ENCODE measurements around the gene PHF2. TPM values are rescaled to one million over a fixed set of nuclear protein-coding genes. Genes with fewer than 3 reads are reported as not detected.
A peak's percentile ranks its signal among the peaks of the same experiment; 100 is the strongest.

PHF2 gene
- total RNA-seq, 1 donor from 2014 or later: 27.7 TPM

DNA sequence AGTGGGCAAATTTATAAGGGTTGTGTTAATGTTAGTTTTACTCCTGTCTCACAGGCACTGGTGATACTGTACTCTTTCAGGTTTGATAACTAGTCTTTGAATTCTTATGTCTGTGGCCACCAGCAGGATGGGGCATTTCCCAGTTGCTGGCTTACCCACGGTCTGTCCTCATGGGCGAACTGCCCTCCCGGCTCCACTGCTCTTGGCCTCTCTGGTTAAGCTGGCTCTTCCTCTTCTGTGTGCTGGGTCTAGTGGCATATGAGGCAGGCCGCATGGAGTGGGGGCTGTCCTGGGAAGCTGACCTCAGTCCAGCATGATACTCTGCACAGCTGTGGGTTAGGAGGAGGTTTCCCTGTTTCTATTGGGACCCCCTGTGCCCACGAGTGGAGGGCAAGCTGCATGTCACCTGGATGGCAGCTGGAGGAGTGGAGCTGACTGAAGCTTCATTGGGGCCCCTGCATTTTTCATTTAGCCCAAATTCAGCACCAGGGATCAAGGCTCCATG is 19.5 kb downstream of the PHF2 start:
- intact Hi-C loops (cut with DNase I): no loop called here
- Histone ChIP-seq H3K9me3 (no peaks in the 10 kb centered on the region), H3K27ac (no peak overlapping the region), H3K4me1 (peaks cover 73% of the 10 kb centered on the region), H3K36me3 (no peaks in the 10 kb centered on the region), H3K27me3 (no peaks in the 10 kb centered on the region), H3K4me3 (no peak overlapping the region)
- peak; percentile 52 to 58 for DNase-seq (ENCODE audit: extremely low spot score in 2 of 2)
- TF ChIP-seq POLR2AphosphoS5 (IDR thresholded peaks at IDR 0.05; ENCODE audit: insufficient read depth in 1 of 2, low read depth in 1 of 2) (no peak), CTCF (IDR thresholded peaks at IDR 0.05) (no peak), POLR2A (IDR thresholded peaks at IDR 0.05) (no peak)

DNA sequence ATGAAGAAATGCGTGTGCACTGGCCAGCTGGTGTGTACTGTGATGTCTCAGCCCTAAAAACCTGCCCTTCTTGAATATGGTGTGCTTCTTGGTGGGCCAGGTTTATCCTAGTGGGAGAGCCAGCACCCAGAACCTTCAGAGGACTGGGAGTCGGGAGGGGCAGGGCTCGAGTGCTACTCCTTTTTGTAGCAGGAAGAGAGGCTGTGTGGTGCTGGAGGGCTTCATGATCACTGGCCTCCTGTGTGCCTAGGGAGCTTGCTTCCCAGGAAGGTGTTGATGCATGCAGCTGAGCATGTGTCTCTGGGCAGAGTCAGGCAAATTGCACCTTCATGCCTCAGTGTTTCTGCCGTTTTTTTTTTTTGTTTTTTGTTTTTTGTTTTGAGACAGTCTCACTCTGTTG is 20.0 kb downstream of the PHF2 start:
- no peak for TF ChIP-seq CTCF (IDR thresholded peaks at IDR 0.05)
- H3K9me3 ChIP-seq: no peaks in the 10 kb centered on the region
- peak; percentile 49 to 74 for DNase-seq (ENCODE audit: extremely low spot score in 2 of 2)
- no peaks in the 10 kb centered on the region for H3K27me3 ChIP-seq
- no peak overlapping the region for H3K4me3 ChIP-seq
- H3K4me1 ChIP-seq: peaks cover 73% of the 10 kb centered on the region
- no peak overlapping the region for H3K27ac ChIP-seq
- H3K36me3 ChIP-seq: no peaks in the 10 kb centered on the region
- intact Hi-C loops (cut with DNase I): no loop called here

DNA sequence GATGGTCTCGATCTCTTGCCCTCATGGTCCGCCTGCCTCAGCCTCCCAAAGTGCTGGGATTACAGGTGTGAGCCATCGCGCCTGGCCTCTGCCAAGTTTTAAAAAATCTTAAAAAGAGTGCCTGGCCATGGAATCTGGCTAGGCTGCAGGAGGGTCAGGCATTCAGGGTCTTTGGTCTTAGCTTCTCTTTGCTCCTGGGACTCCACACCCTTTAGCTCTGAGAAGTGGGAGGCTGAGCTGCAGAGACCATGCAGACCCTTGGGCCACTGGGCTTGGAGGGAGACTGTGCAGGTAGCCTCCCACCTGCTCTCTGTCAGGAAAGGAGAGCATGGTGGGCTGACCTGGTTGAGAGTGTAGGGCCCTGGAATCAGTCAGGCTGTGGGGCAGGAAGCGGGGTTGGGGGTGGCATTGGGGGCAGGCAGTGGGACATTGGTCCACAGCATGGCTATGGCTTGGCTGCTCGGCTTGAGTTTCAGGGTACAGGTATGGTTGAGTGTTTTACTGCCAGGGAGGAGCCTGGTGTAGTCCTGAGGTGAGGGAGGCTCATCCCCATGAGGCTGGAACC is 20.8 kb downstream of the PHF2 start:
- Histone ChIP-seq H3K4me3 (no peak overlapping the region), H3K9me3 (no peaks in the 10 kb centered on the region), H3K27me3 (no peaks in the 10 kb centered on the region), H3K4me1 (peaks cover 71% of the 10 kb centered on the region), H3K27ac (no peak overlapping the region), H3K36me3 (no peaks in the 10 kb centered on the region)
- TF ChIP-seq CTCF (IDR thresholded peaks at IDR 0.05) (no peak), POLR2A (IDR thresholded peaks at IDR 0.05) (no peak), POLR2AphosphoS5 (IDR thresholded peaks at IDR 0.05; ENCODE audit: insufficient read depth in 1 of 2, low read depth in 1 of 2) (no peak)
- DNase-seq (ENCODE audit: extremely low spot score in 2 of 2): peak; percentile 60 to 74
- intact Hi-C loops (cut with DNase I): no loop called here

DNA sequence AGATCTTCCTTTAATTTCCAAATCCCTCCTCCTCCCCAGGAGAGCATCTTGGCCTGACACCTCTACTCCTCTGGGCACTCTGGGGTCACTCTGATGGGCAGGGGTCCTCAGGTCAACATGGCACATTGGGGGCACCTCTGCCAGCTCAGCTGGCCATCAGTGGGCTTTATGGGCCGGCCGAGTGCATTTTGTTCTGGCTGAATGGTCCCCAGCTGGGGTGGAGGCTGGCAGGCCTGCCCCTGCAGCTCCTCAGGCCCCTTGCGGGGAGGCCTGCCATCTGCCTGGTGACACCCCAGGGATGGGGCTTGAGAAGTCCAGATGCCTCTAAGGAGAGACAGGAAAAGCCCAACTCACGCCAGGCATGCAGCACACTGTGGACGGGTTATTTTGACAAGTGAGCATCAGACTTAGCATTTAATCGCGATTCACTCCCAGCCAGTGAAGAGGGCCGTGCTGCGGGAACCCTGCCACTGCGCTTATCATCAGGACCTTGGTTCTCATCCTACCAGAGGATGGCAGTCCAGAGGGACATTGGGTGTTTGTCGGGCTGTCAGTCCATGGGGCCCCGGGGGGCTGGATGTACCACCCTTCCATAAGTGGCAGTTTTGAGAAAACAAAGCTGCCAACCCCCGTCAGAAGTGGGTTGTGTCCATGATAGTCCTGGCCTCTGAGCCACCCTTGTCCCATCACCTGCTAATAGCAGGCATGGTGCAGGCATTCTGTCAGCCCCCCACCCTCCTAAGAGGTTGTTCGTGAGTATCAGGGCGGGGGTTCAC is 21.7 kb downstream of the PHF2 start:
- TF ChIP-seq POLR2A (IDR thresholded peaks at IDR 0.05) (no peak), CTCF (IDR thresholded peaks at IDR 0.05) (no peak), POLR2AphosphoS5 (IDR thresholded peaks at IDR 0.05; ENCODE audit: insufficient read depth in 1 of 2, low read depth in 1 of 2) (no peak)
- Histone ChIP-seq H3K27me3 (no peaks in the 10 kb centered on the region), H3K36me3 (no peaks in the 10 kb centered on the region), H3K27ac (no peak overlapping the region), H3K4me3 (no peak overlapping the region), H3K4me1 (peaks cover 62% of the 10 kb centered on the region), H3K9me3 (no peaks in the 10 kb centered on the region)
- intact Hi-C loops (cut with DNase I): no loop called here
- DNase-seq (ENCODE audit: extremely low spot score in 2 of 2): peak; percentile 65 to 67

GRCh38 chr9:93598647-93599241 is 22.4 kb downstream of the PHF2 start:
- peaks cover 60% of the 10 kb centered on the region for H3K4me1 ChIP-seq

More at GRCh38 chr9:93598647-93599241, 22.4 kb downstream of the PHF2 start:
- Histone ChIP-seq H3K27ac (no peak overlapping the region), H3K27me3 (no peaks in the 10 kb centered on the region), H3K9me3 (no peaks in the 10 kb centered on the region), H3K36me3 (no peaks in the 10 kb centered on the region), H3K4me3 (no peak overlapping the region)
- intact Hi-C loops (cut with DNase I): no loop called here
- TF ChIP-seq POLR2AphosphoS5 (IDR thresholded peaks at IDR 0.05; ENCODE audit: insufficient read depth in 1 of 2, low read depth in 1 of 2): no peak
- TF ChIP-seq CTCF (IDR thresholded peaks at IDR 0.05): no peak
- no peak for TF ChIP-seq POLR2A (IDR thresholded peaks at IDR 0.05)
- DNase-seq (ENCODE audit: extremely low spot score in 2 of 2): peak; percentile 58 to 79

Data from vagina (tissue), 2 donors.